HCEC 1CT (cell line): Measurements from ENCODE around the gene CALML4.
A peak's percentile ranks its signal among the peaks of the same experiment; 100 is the strongest.
"Not testable (repeated sequence)": the region's sequence is repeated elsewhere in the genome, so short reads cannot be mapped to it uniquely, and the experiment has no call there.

ENCODE experiments used
- DNase-seq: peaks from one replicate; pipeline ENCODE4 v3.0.0-alpha.2; 2017

Gene CALML4

DNA sequence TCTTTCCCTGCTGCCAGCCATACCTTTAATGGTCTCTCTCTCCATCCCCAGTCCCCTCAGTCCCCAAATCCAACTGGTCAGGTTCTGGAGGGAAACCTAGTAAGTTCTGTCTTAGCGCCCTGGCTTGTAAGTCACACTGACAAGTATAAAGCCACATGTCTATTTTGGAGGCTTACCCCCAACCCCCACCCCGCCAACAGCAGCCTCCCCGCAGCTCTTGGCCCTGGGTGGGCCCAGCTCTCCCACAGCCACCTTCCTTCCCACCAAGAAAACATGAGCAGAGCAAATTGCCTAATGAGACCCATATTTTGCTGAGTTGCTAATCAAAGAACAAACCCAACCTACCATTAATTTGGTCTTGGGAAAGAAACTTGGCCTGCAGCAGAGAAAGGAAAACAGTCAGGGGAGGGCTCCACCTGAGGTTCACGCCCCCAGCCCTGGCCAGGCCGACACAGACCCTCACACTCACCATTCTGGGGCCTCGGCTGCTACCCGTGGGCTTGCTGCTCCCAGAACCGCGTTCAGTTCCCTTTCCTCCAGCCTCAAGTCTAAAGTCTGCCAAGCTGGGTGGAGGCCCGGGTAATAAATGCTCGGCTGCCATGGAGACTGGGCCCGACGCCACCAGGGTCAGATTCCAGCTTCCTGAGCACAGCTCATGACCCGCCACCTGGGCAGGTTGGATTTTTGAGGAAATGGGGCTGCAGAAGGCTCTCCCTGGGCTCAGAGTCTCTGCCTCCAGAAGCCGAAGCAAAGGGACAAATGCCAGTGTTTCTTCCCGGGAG lies at the start of gene CALML4:
Gene CALML4 (minus strand): TSS at position 557 of the 782 bp plus-strand sequence. CDS start 85 bp downstream, at position 472.
- no peak for DNase-seq

DNA sequence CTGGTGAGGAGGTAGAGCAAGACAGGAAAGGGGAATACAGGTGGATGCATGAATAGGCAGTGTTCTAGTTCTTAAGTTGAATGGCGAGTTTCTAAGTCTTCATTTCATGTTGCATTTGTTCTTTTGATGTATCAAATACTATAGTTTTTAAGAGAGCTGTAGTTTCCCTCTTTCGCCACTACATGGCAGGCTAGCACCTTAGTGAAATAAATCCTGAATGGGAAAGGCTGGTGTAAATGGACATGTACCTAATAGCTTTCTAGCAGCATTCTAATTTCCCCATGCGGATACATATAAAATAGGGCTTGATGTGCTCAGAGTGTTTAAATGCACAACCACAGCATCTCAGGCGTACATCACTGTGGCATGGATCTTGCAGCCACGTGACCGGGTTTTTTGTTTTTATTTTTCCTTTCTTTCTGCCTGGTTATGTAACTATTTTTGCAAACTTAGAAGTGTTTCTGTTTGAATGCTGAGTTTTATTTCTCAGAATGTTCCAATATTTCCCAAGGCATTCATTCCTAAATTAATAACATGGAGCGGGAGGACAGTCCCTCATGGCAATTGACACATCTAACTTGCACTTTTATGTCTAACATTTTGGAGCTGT lies 47.9 kb upstream of the CALML4 start:
- peak; percentile 80 for DNase-seq

- no peak for DNase-seq
Measured at GRCh38 chr15:68249058-68249713, 44.1 kb upstream of the CALML4 start.

- DNase-seq, result no peak
Measured at GRCh38 chr15:68244235-68244634, 39.1 kb upstream of the CALML4 start.

DNA sequence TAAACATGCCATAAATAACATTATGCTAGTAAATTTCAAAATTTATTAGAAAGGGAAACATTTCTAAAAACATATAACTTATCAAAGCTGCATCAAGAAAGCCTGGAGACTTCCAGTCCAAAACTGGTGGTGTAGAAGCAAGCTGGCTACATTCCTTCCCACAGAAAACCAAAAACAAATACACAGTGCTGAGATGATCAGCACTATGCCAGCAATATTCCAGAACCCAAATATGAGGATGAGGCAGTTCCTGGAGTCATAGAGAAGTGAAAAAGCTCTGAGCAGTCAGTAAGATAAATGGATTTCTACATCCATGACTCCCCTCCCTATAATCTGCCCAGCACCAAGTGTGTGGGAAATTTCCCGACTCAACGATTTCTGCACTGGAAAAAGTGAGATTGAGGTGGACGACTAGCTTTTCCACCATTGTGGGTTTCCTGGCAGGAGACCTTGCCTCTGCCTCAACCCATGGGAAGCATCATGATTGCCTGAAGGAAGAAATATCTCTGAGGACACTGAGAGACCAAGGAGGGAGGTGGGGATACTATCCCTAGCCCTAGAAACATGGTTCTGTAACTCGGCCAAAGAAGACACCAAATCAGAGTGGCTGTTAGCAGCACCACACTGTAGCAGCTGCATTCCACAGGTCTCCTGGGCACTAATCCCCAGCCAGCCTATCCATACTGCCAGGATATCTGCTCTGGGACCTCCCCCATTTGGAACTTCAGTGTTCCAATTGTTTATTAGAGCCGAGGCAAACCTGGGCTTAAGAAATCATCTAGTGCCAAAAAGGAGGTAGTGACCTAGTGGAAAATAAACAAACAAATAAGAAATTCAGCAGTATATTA lies 36.2 kb upstream of the CALML4 start:
- no peak for DNase-seq

DNA sequence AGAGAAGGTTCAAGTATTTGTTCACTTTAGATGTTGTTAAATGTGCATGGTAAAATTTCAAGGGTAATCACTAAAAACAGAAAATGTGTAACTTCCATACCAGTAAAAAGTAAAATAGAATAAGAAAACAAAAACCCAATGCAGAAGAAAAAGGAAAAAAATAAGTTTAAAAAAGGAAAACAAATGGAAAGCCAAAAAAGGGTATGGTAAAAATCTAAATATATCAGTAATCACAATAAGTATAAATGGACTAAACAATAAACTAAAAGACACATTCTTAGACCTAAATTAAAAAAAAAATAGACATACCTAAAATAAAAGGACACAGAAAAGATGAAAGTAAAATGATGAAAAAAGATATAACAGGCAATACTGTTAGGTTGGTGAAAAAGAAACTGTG lies 33.9 kb upstream of the CALML4 start:
- DNase-seq, result no peak

DNA sequence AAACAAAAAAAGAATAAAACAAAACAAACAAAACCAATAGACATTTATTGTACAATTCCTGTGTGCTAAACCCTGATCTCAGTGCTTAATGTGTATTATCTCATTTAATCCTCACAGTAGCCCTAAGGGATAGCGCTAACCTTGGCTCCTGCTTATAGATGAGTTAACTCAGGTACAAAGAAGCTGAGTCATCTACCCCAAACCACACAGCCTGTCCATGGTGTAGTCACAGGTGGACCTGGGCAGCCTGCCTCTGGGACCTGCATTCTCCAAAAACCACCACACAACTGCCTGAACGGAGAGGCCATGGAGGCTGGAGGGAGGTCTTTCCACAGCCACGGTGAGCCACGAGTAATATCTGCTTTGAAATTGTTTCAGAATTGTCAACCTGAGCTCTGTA lies 29.9 kb upstream of the CALML4 start:
- no peak for DNase-seq

- DNase-seq, result not testable (repeated sequence)
Measured at GRCh38 chr15:68234520-68234919, 29.4 kb upstream of the CALML4 start.

DNA sequence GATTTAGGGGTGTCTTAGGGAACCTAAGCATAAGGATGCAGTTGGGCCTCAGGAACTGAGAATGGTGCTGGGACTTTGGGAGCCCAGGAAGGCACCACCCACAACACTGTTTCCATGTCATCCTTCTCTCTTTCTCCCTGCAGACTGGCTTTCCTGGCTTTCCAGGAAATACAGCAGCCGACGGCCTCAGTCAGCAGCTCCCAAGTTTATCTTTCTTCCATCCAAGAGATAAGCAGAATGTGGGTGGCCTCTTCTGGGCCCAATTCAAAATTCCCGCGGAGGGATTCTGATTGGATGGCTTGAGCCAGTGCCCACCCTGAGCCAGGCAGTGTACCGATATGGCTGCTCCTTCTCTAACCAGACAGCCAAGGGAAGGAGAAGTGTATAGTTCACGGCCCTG lies 28.9 kb upstream of the CALML4 start:
- no peak for DNase-seq

DNA sequence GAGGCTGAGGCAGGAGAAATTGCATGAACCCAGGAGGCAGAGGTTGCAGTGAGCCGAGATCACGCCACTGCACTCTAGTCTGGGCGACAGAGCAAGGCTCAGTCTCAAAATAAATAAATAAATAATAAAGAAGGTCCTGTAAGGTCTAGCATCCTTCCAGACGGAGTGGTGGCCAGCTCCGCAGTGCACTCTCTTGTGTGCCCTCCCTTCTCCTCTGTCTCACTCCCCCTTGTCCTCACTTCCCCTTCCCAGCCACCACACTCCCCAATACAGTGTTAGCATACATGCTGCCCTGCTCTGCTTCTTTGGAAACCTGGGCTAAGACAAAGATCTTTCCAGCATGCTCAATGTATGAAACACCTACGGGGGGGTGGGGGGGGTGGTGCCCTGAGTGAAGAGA lies 27.8 kb upstream of the CALML4 start:
- no peak for DNase-seq

- DNase-seq, result no peak
Measured at GRCh38 chr15:68232449-68232848, 27.3 kb upstream of the CALML4 start.

DNA sequence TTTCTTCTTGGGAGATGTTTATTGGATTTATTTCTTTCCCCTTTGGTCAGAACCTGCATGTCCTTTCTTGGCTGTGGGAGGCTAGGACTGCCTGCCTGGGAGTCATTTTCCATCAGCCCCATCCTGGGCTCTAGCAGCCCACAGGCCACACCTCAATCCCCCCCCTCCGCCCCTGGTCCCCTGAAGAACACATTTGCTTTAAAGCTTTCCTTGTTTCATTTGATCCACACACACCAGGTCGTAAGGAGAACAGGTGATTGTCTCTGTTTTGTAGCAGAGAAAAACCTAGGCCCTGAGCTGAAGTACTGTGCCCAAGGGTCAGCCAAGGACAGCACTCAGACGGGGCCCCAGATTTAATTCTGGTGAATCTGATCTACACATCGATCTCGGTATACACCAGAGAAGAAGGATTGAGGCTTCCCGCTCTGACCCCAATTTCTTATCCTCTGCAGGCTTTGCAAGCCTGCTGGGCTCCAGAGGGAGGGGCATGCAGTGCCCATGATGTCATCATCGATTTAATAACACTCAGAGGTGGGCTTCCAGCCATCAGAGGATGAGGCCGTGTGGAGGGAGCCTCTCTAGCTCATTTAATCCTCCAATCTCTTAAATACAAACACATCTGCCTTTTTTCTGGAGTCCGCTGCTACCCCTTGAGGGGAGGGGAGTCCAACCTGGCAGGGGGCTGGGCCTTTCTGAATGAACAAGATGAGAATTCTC lies 26.1 kb upstream of the CALML4 start:
- no peak for DNase-seq

GRCh38 chr15:68230157-68231100 lies 25.3 kb upstream of the CALML4 start:
- no peak for DNase-seq

- DNase-seq, result peak; percentile 79
Measured at GRCh38 chr15:68229386-68230156, 24.4 kb upstream of the CALML4 start, which contains the start of gene CLN6. Gene CLN6, minus strand, starts transcription at chr15:68229728. Its CDS starts 144 bp downstream, at chr15:68229584.

- peak; percentile 29 for DNase-seq
Measured at GRCh38 chr15:68228971-68229385, 23.8 kb upstream of the CALML4 start.

- no peak for DNase-seq
Measured at GRCh38 chr15:68228143-68228970, 23.2 kb upstream of the CALML4 start.

GRCh38 chr15:68227643-68228142 lies 22.6 kb upstream of the CALML4 start:
- no peak for DNase-seq

DNA sequence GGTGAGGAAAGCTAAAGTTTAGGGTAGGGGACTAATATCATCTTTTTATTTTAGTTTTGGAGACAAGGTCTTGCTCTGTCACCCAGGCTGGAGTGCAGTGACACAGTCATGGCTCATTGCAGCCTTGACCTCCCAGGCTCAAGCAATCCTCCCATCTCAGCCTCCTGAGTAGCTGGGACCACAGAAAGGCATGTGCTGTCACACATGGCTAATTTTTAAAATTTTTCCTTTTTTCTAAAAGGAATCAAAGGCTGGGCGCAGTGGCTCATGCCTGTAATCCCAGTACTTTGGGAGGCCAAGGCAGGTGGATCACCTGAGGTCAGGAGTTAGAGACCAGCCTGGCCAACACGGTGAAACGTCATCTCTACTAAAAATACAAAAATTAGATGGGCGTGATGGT lies 20.3 kb upstream of the CALML4 start:
- not testable (repeated sequence) for DNase-seq
